ENCODE results near the gene THSD4. TPM values are rescaled to one million over a fixed set of nuclear protein-coding genes. Genes with fewer than 3 reads are reported as not detected.

THSD4 gene
- total and polyA plus RNA-seq, 9 of the 15 experiments (the other 6 are each of a cell fraction or from before 2014, with no cell fraction given), result 0.04 TPM; not detected in 5

GRCh38 chr15:71198846-71199245, 83.6 kb downstream of the THSD4 start:
- DNase-seq (ENCODE audit: extremely low read depth in 1 of 4, low spot score in 3 of 4), result no peak
- H4K20me1 ChIP-seq (replicated peaks; ENCODE audit: control insufficient read depth, insufficient read depth, low read length), result no peaks in the 10 kb centered on the region; the same call in 1 of the 2 replicates
- intact Hi-C loops (cut with micrococcal nuclease), result no loop called here
- H3K79me2 ChIP-seq (ENCODE audit: control insufficient read depth, insufficient read depth, low read length), result no peaks in the 10 kb centered on the region
- in situ Hi-C loops (cut with MboI), result no loop called here
- no peaks in the 10 kb centered on the region for H3K9me3 ChIP-seq (replicated peaks; ENCODE audit: control insufficient read depth, insufficient read depth, low read depth, low read length)
- no peak overlapping the region for H3K4me2 ChIP-seq (ENCODE audit: insufficient read depth, low read length)
- no peak overlapping the region for H3K4me3 ChIP-seq
- H3K27me3 ChIP-seq (ENCODE audit: control insufficient read depth in 2 of 2, insufficient read depth in 2 of 2, low read length in 2 of 2), result no peaks in the 10 kb centered on the region; a peak in 1 of 5 replicates
- no peak overlapping the region for H3K9ac ChIP-seq (ENCODE audit: insufficient read depth in 1 of 2, low read depth in 2 of 2, low read length in 2 of 2)
- 0% methylated on average over 3 of the region's 3 CpGs for WGBS (ENCODE audit: insufficient coverage, low coverage, missing lambda C conversion rate)
- no peak for FAIRE-seq
- no peaks in the 10 kb centered on the region for H3K9me1 ChIP-seq (ENCODE audit: control insufficient read depth, insufficient read depth, low read length)
- no peaks in the 10 kb centered on the region for H3K36me3 ChIP-seq (ENCODE audit: control insufficient read depth, insufficient read depth, low read length)
- POLR2A ChIA-PET, result no interaction called here
- BruUV-seq (replicated peaks), result no TSS peak
- no peak for ATAC-seq
- TF ChIP-seq ZNF143 (CRISPR knock-in tag; IDR thresholded peaks at IDR 0.05) (no peak), ZNF24 (IDR thresholded peaks at IDR 0.05) (no peak), ILF3 (IDR thresholded peaks at IDR 0.05; ENCODE audit: borderline replicate concordance) (no peak), ZNF785 (CRISPR knock-in tag; IDR thresholded peaks at IDR 0.05) (no peak), SFPQ (IDR thresholded peaks at IDR 0.05; ENCODE audit: low read depth, low read length) (no peak), STAT5A (IDR thresholded peaks at IDR 0.05; ENCODE audit: borderline replicate concordance, low read length) (no peak), VEZF1 (CRISPR knock-in tag; IDR thresholded peaks at IDR 0.05) (no peak), MECOM (CRISPR knock-in tag; IDR thresholded peaks at IDR 0.05) (no peak), WHSC1 (IDR thresholded peaks at IDR 0.05; ENCODE audit: low read length) (no peak)
- H3K4me1 ChIP-seq (replicated peaks in 1 of 2; ENCODE audit: control insufficient read depth in 2 of 2, insufficient read depth in 2 of 2, low read length in 2 of 2), result no peaks in the 10 kb centered on the region; a peak in 1 of 5 replicates
- no peak overlapping the region for H2AFZ ChIP-seq (ENCODE audit: low read depth, low read length)
- CTCF ChIA-PET (ENCODE audit: low intra/inter-chr PET ratio), result no interaction called here
- H3K27ac ChIP-seq (ENCODE audit: extremely low read depth, low read depth, low read length), result no peak overlapping the region
